ENCODE data around the gene IFFO2. TPM values are rescaled to one million over a fixed set of nuclear protein-coding genes. Genes with fewer than 3 reads are reported as not detected.

Gene IFFO2
- total RNA-seq, 3 donors from 2014 or later: 5.8 to 35.3 (median 34.4) TPM

DNA sequence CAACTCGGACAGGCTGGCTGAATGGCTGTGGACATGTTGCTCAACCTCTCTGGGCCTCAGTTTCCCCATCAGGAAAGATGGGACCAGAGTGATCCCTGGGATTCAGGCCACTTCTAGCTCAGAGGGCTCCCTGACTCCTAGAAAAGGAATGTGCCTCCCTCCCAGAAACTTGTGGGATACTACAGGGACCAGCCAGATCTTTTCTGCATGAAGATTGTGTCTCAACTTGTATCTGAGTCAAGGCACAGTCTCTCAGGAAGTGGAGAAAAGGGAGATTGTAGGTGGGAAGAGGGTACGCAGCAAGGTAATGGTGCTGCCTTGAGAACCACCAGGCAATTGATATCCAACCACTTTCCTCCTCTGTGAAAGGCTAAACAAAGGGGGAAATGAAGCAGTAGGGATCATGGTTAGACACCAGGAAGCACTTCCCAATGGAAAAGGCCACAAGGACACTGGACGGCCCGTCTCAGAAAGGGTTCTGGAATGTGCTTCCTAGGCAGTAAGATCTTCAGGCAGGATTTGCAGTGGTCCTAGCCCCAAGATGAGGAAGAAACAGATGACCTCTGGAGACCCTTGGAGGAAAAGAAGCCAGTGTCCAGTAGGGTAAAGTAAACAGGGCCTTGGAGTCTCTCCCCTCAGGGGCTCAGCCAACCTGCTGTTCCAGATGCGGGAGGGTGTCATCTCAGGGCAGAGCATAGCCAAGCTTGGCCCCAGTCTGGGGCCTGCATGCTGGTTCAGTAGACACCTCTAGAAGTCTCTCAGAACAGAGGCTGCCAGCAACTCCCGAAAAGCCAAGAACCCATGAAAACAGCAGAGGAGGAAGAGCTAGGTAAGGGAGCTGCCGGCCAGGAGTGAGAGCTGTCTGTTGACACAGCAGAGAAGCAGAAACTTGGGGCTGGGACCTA is 16.8 kb downstream of the IFFO2 start:
- H3K27me3 ChIP-seq: no peaks in the 10 kb centered on the region
- no peaks in the 10 kb centered on the region for H3K36me3 ChIP-seq
- H3K4me1 ChIP-seq: peaks cover 13 to 16% of the 10 kb centered on the region in 2 donors
- no peaks in the 10 kb centered on the region for H3K9me3 ChIP-seq
- no peak overlapping the region for H3K4me3 ChIP-seq
- DNase-seq (ENCODE audit: low spot score in 2 of 2): no peak
- intact Hi-C loops (cut with DNase I; ENCODE audit: low total_unique reads): no loop called here
- H3K27ac ChIP-seq: peak overlapping the region; percentile 75 to 80
- TF ChIP-seq, protein P1, sequence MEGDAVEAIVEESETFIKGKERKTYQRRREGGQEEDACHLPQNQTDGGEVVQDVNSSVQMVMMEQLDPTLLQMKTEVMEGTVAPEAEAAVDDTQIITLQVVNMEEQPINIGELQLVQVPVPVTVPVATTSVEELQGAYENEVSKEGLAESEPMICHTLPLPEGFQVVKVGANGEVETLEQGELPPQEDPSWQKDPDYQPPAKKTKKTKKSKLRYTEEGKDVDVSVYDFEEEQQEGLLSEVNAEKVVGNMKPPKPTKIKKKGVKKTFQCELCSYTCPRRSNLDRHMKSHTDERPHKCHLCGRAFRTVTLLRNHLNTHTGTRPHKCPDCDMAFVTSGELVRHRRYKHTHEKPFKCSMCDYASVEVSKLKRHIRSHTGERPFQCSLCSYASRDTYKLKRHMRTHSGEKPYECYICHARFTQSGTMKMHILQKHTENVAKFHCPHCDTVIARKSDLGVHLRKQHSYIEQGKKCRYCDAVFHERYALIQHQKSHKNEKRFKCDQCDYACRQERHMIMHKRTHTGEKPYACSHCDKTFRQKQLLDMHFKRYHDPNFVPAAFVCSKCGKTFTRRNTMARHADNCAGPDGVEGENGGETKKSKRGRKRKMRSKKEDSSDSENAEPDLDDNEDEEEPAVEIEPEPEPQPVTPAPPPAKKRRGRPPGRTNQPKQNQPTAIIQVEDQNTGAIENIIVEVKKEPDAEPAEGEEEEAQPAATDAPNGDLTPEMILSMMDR (IDR thresholded peaks at IDR 0.05): no peak
- TF ChIP-seq POLR2AphosphoS5 (IDR thresholded peaks at IDR 0.05) (no peak), POLR2A (IDR thresholded peaks at IDR 0.05) (no peak)

DNA sequence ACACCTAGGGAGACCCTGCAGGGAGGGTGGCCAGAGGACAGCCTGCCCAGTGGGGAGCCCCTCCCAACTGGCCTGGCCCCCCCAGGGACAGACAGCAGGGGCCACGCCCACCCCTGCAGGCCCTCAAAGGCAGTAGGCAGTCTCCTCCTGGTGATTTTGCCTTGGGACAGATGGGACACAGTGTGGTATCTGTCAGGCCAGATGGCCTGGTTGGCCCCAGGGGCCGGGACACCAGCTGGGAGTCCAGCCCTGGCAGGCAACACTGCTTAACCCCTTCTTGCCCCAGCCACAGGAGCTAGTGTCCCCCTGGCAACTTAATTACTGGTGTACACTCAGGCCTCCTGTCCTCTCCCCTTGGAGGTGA is 17.8 kb downstream of the IFFO2 start:
- Histone ChIP-seq H3K36me3 (no peaks in the 10 kb centered on the region), H3K27me3 (no peaks in the 10 kb centered on the region), H3K9me3 (no peaks in the 10 kb centered on the region), H3K4me3 (no peak overlapping the region), H3K4me1 (peaks cover 13 to 16% of the 10 kb centered on the region in 2 donors), H3K27ac (peak overlapping the region; percentile 22 to 75)
- intact Hi-C loops (cut with DNase I; ENCODE audit: low total_unique reads): no loop called here
- no peak for TF ChIP-seq POLR2AphosphoS5 (IDR thresholded peaks at IDR 0.05)
- TF ChIP-seq, protein P1 (IDR thresholded peaks at IDR 0.05): no peak
- no peak for TF ChIP-seq POLR2A (IDR thresholded peaks at IDR 0.05)
- no peak for DNase-seq (ENCODE audit: low spot score in 2 of 2)

DNA sequence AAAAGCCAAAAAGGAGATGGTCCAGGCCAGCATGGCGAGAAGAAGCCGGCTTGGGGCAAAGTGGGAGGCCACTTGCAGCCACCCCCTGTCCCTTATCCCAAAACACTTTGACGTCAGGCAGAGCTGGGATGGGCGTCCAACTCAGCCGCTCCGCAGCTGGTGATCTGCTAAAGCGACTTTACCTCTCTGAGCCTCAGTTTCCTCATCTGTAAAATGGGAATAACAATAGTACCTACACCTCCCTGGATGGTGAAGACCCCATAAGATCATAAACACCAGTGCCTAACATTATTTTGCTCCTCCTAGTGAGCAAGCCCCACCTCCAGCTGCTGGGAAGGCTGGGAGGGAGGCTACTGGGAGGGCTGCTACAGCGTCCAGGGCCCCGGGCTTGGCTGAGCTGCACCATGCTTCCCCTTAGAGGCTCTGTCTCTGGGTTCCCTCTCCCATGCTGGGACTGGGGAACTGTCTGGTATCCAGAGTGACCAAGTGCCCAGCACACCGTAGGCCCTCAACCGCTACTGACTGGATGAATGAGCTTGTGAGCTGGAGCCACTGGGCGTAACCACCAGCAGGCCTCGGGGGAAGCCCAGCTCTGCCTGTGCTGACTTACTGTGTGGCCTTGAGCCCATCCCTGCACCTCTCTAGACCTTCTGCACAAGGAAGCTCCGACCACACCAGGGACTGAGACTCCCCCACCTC is 18.3 kb downstream of the IFFO2 start:
- Histone ChIP-seq H3K27ac (peak overlapping the region; percentile 22 to 75), H3K4me1 (peaks cover 13 to 16% of the 10 kb centered on the region in 2 donors), H3K27me3 (no peaks in the 10 kb centered on the region), H3K36me3 (no peaks in the 10 kb centered on the region), H3K4me3 (no peak overlapping the region), H3K9me3 (no peaks in the 10 kb centered on the region)
- no peak for DNase-seq (ENCODE audit: low spot score in 2 of 2)
- intact Hi-C loops (cut with DNase I; ENCODE audit: low total_unique reads): no loop called here
- TF ChIP-seq, protein P1 (IDR thresholded peaks at IDR 0.05): no peak
- TF ChIP-seq POLR2AphosphoS5 (IDR thresholded peaks at IDR 0.05) (no peak), POLR2A (IDR thresholded peaks at IDR 0.05) (no peak)

DNA sequence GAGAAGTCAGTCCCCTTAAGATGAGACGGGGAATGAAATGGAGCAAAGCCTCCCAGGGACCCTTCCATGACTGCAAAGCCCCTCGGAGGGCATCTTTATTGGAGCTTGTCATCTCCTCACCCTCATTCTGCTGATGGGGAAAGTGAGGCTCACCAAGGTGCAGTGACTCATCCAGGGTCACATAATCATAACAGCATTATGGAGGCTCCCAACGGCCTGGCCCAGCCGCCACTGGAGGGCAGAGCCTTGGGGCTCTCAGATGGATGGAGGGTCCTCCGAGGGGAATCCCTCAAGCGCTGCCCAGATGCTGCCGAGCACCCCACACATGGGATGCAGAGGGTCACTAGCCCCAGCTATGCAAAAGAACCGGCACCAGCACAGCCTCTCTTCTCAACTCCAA is 18.9 kb downstream of the IFFO2 start:
- Histone ChIP-seq H3K4me3 (no peak overlapping the region), H3K9me3 (no peaks in the 10 kb centered on the region), H3K36me3 (no peaks in the 10 kb centered on the region), H3K27ac (no peak overlapping the region), H3K27me3 (no peaks in the 10 kb centered on the region), H3K4me1 (peaks cover 13 to 23% of the 10 kb centered on the region in 2 donors)
- no peak for DNase-seq (ENCODE audit: low spot score in 2 of 2)
- no peak for TF ChIP-seq POLR2A (IDR thresholded peaks at IDR 0.05)
- no peak for TF ChIP-seq POLR2AphosphoS5 (IDR thresholded peaks at IDR 0.05)
- TF ChIP-seq, protein P1 (IDR thresholded peaks at IDR 0.05): no peak
- intact Hi-C loops (cut with DNase I; ENCODE audit: low total_unique reads): no loop called here
